Gastrocnemius medialis (tissue), 4 donors: ENCODE data around the gene OR10A2.

Source experiments
- POLR2A ChIP-seq, 2 donors: fragments of 450-650 bp; IDR thresholded peaks; one replicate each; pipeline ENCODE4 v1.6.1; 2017; ENCODE audit warnings: antibody characterized with exemption in 2 of 2, mild to moderate bottlenecking in 2 of 2, moderate library complexity in 2 of 2
- TF ChIP-seq, protein P1 (sequence below), 5 experiments: fragments of 450-650 bp in 3 of 5; fragments of 200-600 bp in 2 of 5; sonication (generic) in 2 of 5; IDR thresholded peaks in 4 of 5; conservative IDR thresholded peaks in 1 of 5; 1 replicate in 4 of 5; 2 replicates in 1 of 5; pipeline ENCODE4 v1.5.1; 2016 to 2019; ENCODE audit warnings: antibody characterized with exemption in 5 of 5, mild to moderate bottlenecking in 3 of 5, moderate library complexity in 3 of 5

- TF ChIP-seq, protein P1, sequence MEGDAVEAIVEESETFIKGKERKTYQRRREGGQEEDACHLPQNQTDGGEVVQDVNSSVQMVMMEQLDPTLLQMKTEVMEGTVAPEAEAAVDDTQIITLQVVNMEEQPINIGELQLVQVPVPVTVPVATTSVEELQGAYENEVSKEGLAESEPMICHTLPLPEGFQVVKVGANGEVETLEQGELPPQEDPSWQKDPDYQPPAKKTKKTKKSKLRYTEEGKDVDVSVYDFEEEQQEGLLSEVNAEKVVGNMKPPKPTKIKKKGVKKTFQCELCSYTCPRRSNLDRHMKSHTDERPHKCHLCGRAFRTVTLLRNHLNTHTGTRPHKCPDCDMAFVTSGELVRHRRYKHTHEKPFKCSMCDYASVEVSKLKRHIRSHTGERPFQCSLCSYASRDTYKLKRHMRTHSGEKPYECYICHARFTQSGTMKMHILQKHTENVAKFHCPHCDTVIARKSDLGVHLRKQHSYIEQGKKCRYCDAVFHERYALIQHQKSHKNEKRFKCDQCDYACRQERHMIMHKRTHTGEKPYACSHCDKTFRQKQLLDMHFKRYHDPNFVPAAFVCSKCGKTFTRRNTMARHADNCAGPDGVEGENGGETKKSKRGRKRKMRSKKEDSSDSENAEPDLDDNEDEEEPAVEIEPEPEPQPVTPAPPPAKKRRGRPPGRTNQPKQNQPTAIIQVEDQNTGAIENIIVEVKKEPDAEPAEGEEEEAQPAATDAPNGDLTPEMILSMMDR (IDR thresholded peaks at IDR 0.05 in 4 of 5, conservative IDR thresholded peaks at IDR 0.05 in 1 of 5): no peak
- TF ChIP-seq POLR2A (IDR thresholded peaks at IDR 0.05): no peak
Observed at GRCh38 chr11:6911378-6911777, 48.5 kb downstream of the OR10A2 start.
